Uterus (tissue), 2 donors: ENCODE measurements around the gene STK17A.

Experiments
- CTCF ChIP-seq, 4 experiments: fragments of 200-600 bp in 2 of 4; fragments of 450-650 bp in 2 of 4; sonication (generic) in 2 of 4; IDR thresholded peaks; one replicate each; pipeline ENCODE4 v1.5.1; 2016 to 2019; ENCODE audit warnings: antibody characterized with exemption in 4 of 4, mild to moderate bottlenecking in 2 of 4, moderate library complexity in 1 of 4
- POLR2A ChIP-seq, 2 donors: fragments of 450-650 bp; IDR thresholded peaks; one replicate each; pipeline ENCODE4 v1.6.1; 2016; ENCODE audit warnings: antibody characterized with exemption in 2 of 2, mild to moderate bottlenecking in 1 of 2, moderate library complexity in 1 of 2

GRCh38 chr7:43625453-43625852 lies 42.5 kb downstream of the STK17A start:
- no peak for TF ChIP-seq CTCF (IDR thresholded peaks at IDR 0.05)
- TF ChIP-seq POLR2A (IDR thresholded peaks at IDR 0.05) = no peak
